SK-N-SH treated with all-trans-retinoic acid at 6 μM for 48 hours (cell line): ENCODE data around the gene TMEM11.

Experiments used
- ATAC-seq: fragments of 200-7000 bp; cut with Tn5 transposase; 3 replicates; pipeline ENCODE4 v1.9.1; 2020; ENCODE audit warnings: mild to moderate bottlenecking, moderate library complexity
- ARNTL ChIP-seq: fragments of 450-650 bp; formaldehyde crosslinking; IDR thresholded peaks from 2 replicates; pipeline ENCODE4 v1.5.0; 2020; ENCODE audit warnings: low read depth, mild to moderate bottlenecking, moderate library complexity, borderline replicate concordance
- BACH2 ChIP-seq: fragments of 250-450 bp; sonication (Bioruptor Pico); IDR thresholded peaks from 2 replicates; pipeline ENCODE4 v1.9.0; 2021; ENCODE audit warnings: mild to moderate bottlenecking, borderline replicate concordance
- CREB5 ChIP-seq: fragments of 250-450 bp; sonication (Bioruptor Pico); IDR thresholded peaks from 2 replicates; pipeline ENCODE4 v1.5.1; 2020; ENCODE audit warnings: low read depth, mild to moderate bottlenecking, moderate library complexity
- CSDC2 ChIP-seq: fragments of 250-450 bp; sonication (Bioruptor Pico); IDR thresholded peaks from 2 replicates; pipeline ENCODE4 v1.5.0; 2020; ENCODE audit warnings: mild to moderate bottlenecking, moderate library complexity
- CSRNP3 ChIP-seq: fragments of 250-450 bp; sonication (Bioruptor Pico); IDR thresholded peaks from 2 replicates; pipeline ENCODE4 v1.5.1; 2021; ENCODE audit warnings: mild to moderate bottlenecking, moderate library complexity
- ESRRG ChIP-seq: fragments of 250-450 bp; sonication (Bioruptor Pico); IDR thresholded peaks from 2 replicates; pipeline ENCODE4 v1.6.1; 2021; ENCODE audit warnings: mild to moderate bottlenecking
- GLIS3 ChIP-seq: fragments of 250-450 bp; sonication (Bioruptor Pico); IDR thresholded peaks from 2 replicates; pipeline ENCODE4 v1.5.0; 2020; ENCODE audit warnings: mild to moderate bottlenecking, moderate library complexity
- ISL1 ChIP-seq: fragments of 250-450 bp; sonication (Bioruptor Pico); IDR thresholded peaks from 2 replicates; pipeline ENCODE4 v2.1.2; 2022; ENCODE audit warnings: mild to moderate bottlenecking, moderate library complexity
- OSR1 ChIP-seq: fragments of 250-450 bp; sonication (Bioruptor Pico); IDR thresholded peaks from 2 replicates; pipeline ENCODE4 v1.8.0; 2022; ENCODE audit warnings: moderate library complexity, mild to moderate bottlenecking, inconsistent platforms
- PATZ1 ChIP-seq: fragments of 250-450 bp; sonication (Bioruptor Pico); IDR thresholded peaks from 2 replicates; pipeline ENCODE4 v1.8.0; 2020; ENCODE audit warnings: mild to moderate bottlenecking, moderate library complexity, borderline replicate concordance
- POU6F1 ChIP-seq: fragments of 250-450 bp; sonication (Bioruptor Pico); IDR thresholded peaks from 2 replicates; pipeline ENCODE4 v1.8.0; 2021; ENCODE audit warnings: low read depth, mild to moderate bottlenecking, moderate library complexity, borderline replicate concordance
- PPARA ChIP-seq: fragments of 250-450 bp; sonication (Bioruptor Pico); IDR thresholded peaks from 2 replicates; pipeline ENCODE4 v1.5.0; 2020; ENCODE audit warnings: mild to moderate bottlenecking, borderline replicate concordance
- RARB ChIP-seq: fragments of 250-450 bp; sonication (Bioruptor Pico); IDR thresholded peaks from 2 replicates; pipeline ENCODE4 v1.8.0; 2021; ENCODE audit warnings: mild to moderate bottlenecking, moderate library complexity
- SNAI2 ChIP-seq: fragments of 250-450 bp; sonication (Bioruptor Pico); IDR thresholded peaks from 2 replicates; pipeline ENCODE4 v1.5.0; 2020; ENCODE audit warnings: mild to moderate bottlenecking, moderate library complexity
- TCF4 ChIP-seq: fragments of 250-450 bp; sonication (Bioruptor Pico); IDR thresholded peaks from 2 replicates; pipeline ENCODE4 v1.8.0; 2021; ENCODE audit warnings: mild to moderate bottlenecking, moderate library complexity, borderline replicate concordance
- TOX ChIP-seq: fragments of 250-450 bp; sonication (Bioruptor Pico); IDR thresholded peaks from 2 replicates; pipeline ENCODE4 v1.8.0; 2021; ENCODE audit warnings: mild to moderate bottlenecking, moderate library complexity, borderline replicate concordance
- TSHZ2 ChIP-seq: fragments of 250-450 bp; sonication (Bioruptor Pico); IDR thresholded peaks from 2 replicates; pipeline ENCODE4 v1.5.0; 2020; ENCODE audit warnings: mild to moderate bottlenecking, moderate library complexity
- ZC3H10 ChIP-seq: fragments of 250-450 bp; sonication (Bioruptor Pico); IDR thresholded peaks from 2 replicates; pipeline ENCODE4 v1.5.1; 2021; ENCODE audit warnings: mild to moderate bottlenecking, moderate library complexity
- ZFP3 ChIP-seq: fragments of 250-450 bp; sonication (Bioruptor Pico); IDR thresholded peaks from 2 replicates; pipeline ENCODE4 v1.5.0; 2020; ENCODE audit warnings: mild to moderate bottlenecking, moderate library complexity
- ZFP30 ChIP-seq: fragments of 450-650 bp; formaldehyde crosslinking; IDR thresholded peaks from 2 replicates; pipeline ENCODE4 v1.5.0; 2022; ENCODE audit warnings: mild to moderate bottlenecking, moderate library complexity
- ZNF565 ChIP-seq: fragments of 450-650 bp; formaldehyde crosslinking; conservative IDR thresholded peaks from 2 replicates; pipeline ENCODE4 v1.5.0; 2020; ENCODE audit warnings: low read depth, mild to moderate bottlenecking, moderate library complexity
- ZNF70 ChIP-seq: fragments of 450-650 bp; formaldehyde crosslinking; IDR thresholded peaks from 2 replicates; pipeline ENCODE4 v1.5.0; 2020; ENCODE audit warnings: mild to moderate bottlenecking, moderate library complexity

TMEM11 gene

GRCh38 chr17:21252289-21252795 is 38.4 kb upstream of the TMEM11 start:
- ATAC-seq = no peak; the same call in 2 of the 3 replicates
- TF ChIP-seq SNAI2 (CRISPR knock-in tag) = no peak
- no peak for TF ChIP-seq GLIS3 (CRISPR knock-in tag)
- TF ChIP-seq OSR1 = no peak
- no peak for TF ChIP-seq ARNTL (CRISPR knock-in tag)
- TF ChIP-seq TSHZ2 = no peak
- no peak for TF ChIP-seq POU6F1 (CRISPR knock-in tag)
- TF ChIP-seq ZC3H10 (CRISPR knock-in tag) = no peak
- TF ChIP-seq ZFP30 (CRISPR knock-in tag) = no peak
- TF ChIP-seq RARB (CRISPR knock-in tag) = no peak
- no peak for TF ChIP-seq PATZ1
- TF ChIP-seq BACH2 (CRISPR knock-in tag) = no peak
- TF ChIP-seq ZFP3 = no peak
- no peak for TF ChIP-seq TOX
- no peak for TF ChIP-seq CSRNP3 (CRISPR knock-in tag)
- TF ChIP-seq ISL1 (CRISPR knock-in tag) = no peak
- TF ChIP-seq ZNF565 (CRISPR knock-in tag) = no peak
- TF ChIP-seq CSDC2 = no peak
- TF ChIP-seq ZNF70 (CRISPR knock-in tag) = no peak
- TF ChIP-seq TCF4 (CRISPR knock-in tag) = no peak
- TF ChIP-seq PPARA (CRISPR knock-in tag) = no peak

- no peak for ATAC-seq
- TF ChIP-seq PPARA (CRISPR knock-in tag) (no peak), ESRRG (CRISPR knock-in tag) (no peak), GLIS3 (CRISPR knock-in tag) (no peak)
- TF ChIP-seq, all 23 proteins: peak for 0
Measured at GRCh38 chr17:21251337-21252010, 37.5 kb upstream of the TMEM11 start.

DNA sequence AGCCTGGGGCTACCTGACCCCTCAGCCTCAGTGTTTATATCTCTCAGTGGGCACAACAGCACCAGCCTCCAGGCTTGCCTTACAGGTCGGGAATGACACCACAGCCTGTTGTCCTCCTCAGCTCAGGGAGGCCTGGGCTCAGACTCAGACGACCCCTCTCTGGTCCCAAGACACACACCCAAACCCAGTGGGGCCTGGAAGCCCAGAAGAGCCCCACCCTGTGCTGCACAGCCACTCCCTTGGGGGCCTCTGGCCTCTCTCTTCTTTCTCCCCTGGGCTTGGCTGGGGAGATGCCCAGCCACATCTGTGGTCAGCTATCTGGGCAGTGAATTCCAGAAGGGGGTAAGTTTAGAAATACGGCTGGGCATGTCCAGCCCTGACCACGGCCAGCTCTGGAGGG is 36.9 kb upstream of the TMEM11 start:
- ATAC-seq = no peak
- TF ChIP-seq OSR1 = no peak

DNA sequence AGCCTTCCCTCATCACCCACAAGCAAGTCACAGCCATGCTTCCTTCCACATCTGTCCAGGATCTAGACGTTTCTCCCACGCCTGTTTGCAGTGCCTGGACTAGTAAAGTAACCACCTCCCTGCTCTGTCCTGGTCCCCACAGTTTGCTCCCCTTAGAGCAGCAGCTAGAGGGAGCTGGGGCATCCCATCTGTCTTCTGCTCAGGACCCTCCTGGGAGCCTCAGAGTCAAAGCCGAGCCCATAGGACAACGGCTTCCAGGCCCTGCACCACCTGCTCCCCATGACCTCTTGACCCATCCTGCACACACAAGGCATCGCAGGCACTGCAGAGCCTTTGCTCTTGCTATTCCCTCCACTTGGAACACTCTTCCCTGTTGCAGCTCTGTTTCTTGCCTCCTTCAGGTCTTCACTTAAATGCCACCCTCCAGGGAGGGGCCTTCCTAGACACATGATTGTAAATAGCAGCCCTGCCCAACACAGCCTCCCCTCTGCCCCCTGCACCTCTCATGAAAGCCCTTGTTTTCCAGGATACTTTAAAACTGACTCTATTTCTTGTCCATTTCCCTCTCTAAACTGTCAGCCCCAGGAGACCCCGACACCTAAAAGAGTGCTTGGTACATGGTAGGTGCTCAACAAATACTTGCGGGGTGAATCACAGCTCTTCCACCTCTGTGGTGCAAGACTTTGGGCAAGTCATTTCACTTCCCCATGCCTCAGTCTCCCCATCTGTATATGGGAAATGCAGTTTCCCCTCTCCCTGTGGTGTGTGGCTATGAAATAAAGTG is 36.2 kb upstream of the TMEM11 start:
- ATAC-seq = no peak
- TF ChIP-seq TSHZ2 = no peak
- no peak for TF ChIP-seq ZNF565 (CRISPR knock-in tag)
- TF ChIP-seq CREB5 (CRISPR knock-in tag) = no peak
- TF ChIP-seq ZNF70 (CRISPR knock-in tag) = no peak
- TF ChIP-seq ZFP3 = no peak
- TF ChIP-seq OSR1 = no peak
- no peak for TF ChIP-seq ESRRG (CRISPR knock-in tag)
